Glutamatergic neuron (in vitro differentiated cells): Measurements from ENCODE around the gene PPME1. TPM values are rescaled to one million over a fixed set of nuclear protein-coding genes. Genes with fewer than 3 reads are reported as not detected.

Experiments
- DNase-seq: peaks from one replicate; pipeline ENCODE4 v3.0.0; 2022
- H3K27ac Mint-ChIP-seq: one replicate; pipeline ENCODE4 v1.8.0; 2020; ENCODE audit warnings: mild to moderate bottlenecking, mixed read lengths, inconsistent platforms; ENCODE audit not compliant: unreplicated experiment
- H3K27me3 Mint-ChIP-seq: one replicate; pipeline ENCODE4 v1.8.0; 2020; ENCODE audit warnings: mild to moderate bottlenecking, moderate library complexity, mixed read lengths, inconsistent platforms; ENCODE audit not compliant: unreplicated experiment
- H3K36me3 Mint-ChIP-seq: one replicate; pipeline ENCODE4 v1.8.0; 2020; ENCODE audit warnings: mild to moderate bottlenecking, mixed read lengths, inconsistent platforms; ENCODE audit not compliant: unreplicated experiment
- H3K4me1 Mint-ChIP-seq: one replicate; pipeline ENCODE4 v1.8.0; 2020; ENCODE audit warnings: mild to moderate bottlenecking, low read depth, mixed read lengths, inconsistent platforms; ENCODE audit not compliant: unreplicated experiment
- H3K4me3 Mint-ChIP-seq: one replicate; pipeline ENCODE4 v1.8.0; 2020; ENCODE audit warnings: mild to moderate bottlenecking, mixed read lengths, inconsistent platforms; ENCODE audit not compliant: unreplicated experiment
- H3K9me3 Mint-ChIP-seq: one replicate; pipeline ENCODE4 v1.8.0; 2020; ENCODE audit warnings: mild to moderate bottlenecking, moderate library complexity, mixed read lengths, inconsistent platforms; ENCODE audit not compliant: unreplicated experiment
- total RNA-seq: library from RNA; stranded (reverse); fragmentation: NEBNext Ultra II Directional; extraction: Animal tissue kit (Norgen Biotek cat#: 25700); gene quantifications from one replicate; pipeline ENCODE4 v1.2.1, GENCODE V29; 2021; ENCODE audit not compliant: unreplicated experiment
- TF ChIP-seq, protein P1 (sequence below): fragments of 200-600 bp; sonication (generic); IDR thresholded peaks from one replicate; pipeline ENCODE4 v1.5.0; 2021; ENCODE audit not compliant: partially characterized antibody, unreplicated experiment

Gene PPME1
- total RNA-seq, 1 donor from 2014 or later: 65.1 TPM

GRCh38 chr11:74171997-74172396, 908 bp downstream of the PPME1 start:
- Mint-ChIP-seq H3K4me1 (no peaks in the 10 kb centered on the region), H3K4me3 (no peak overlapping the region), H3K27me3 (no peaks in the 10 kb centered on the region), H3K27ac (no peak overlapping the region), H3K36me3 (no peaks in the 10 kb centered on the region), H3K9me3 (no peaks in the 10 kb centered on the region)
- TF ChIP-seq, protein P1, sequence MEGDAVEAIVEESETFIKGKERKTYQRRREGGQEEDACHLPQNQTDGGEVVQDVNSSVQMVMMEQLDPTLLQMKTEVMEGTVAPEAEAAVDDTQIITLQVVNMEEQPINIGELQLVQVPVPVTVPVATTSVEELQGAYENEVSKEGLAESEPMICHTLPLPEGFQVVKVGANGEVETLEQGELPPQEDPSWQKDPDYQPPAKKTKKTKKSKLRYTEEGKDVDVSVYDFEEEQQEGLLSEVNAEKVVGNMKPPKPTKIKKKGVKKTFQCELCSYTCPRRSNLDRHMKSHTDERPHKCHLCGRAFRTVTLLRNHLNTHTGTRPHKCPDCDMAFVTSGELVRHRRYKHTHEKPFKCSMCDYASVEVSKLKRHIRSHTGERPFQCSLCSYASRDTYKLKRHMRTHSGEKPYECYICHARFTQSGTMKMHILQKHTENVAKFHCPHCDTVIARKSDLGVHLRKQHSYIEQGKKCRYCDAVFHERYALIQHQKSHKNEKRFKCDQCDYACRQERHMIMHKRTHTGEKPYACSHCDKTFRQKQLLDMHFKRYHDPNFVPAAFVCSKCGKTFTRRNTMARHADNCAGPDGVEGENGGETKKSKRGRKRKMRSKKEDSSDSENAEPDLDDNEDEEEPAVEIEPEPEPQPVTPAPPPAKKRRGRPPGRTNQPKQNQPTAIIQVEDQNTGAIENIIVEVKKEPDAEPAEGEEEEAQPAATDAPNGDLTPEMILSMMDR: no peak
- DNase-seq: no peak

GRCh38 chr11:74175920-74176319, 4.8 kb downstream of the PPME1 start:
- no peak for DNase-seq
- H3K27me3 Mint-ChIP-seq: no peaks in the 10 kb centered on the region
- H3K4me1 Mint-ChIP-seq: no peaks in the 10 kb centered on the region
- TF ChIP-seq, protein P1: no peak
- H3K36me3 Mint-ChIP-seq: no peaks in the 10 kb centered on the region
- no peak overlapping the region for H3K27ac Mint-ChIP-seq
- H3K9me3 Mint-ChIP-seq: no peaks in the 10 kb centered on the region
- H3K4me3 Mint-ChIP-seq: no peak overlapping the region

GRCh38 chr11:74179234-74180052, 8.4 kb downstream of the PPME1 start:
- Mint-ChIP-seq H3K36me3 (no peaks in the 10 kb centered on the region), H3K4me3 (no peak overlapping the region), H3K27ac (no peak overlapping the region)

DNA sequence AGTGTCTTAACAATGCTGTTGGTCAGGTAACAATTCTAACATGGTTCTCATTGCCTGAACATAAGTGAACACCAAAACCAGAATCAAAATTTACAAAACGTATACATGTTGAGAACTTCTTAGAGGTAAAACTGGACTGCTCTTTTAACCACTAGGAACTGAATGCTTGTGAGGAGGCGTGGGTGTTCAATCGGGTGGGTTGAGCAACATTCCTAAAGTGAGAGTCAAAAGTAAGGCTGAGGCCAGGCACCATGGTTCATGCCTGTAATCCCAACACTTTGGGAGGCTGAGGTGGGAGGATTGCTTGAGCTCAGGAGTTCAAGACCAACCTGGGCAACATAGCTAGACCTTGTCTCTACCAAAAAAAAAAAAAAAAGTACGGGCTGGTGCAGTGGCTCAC, 11.5 kb downstream of the PPME1 start:
- Mint-ChIP-seq H3K27ac (no peak overlapping the region), H3K9me3 (no peaks in the 10 kb centered on the region), H3K36me3 (no peaks in the 10 kb centered on the region), H3K4me1 (no peaks in the 10 kb centered on the region), H3K27me3 (no peaks in the 10 kb centered on the region), H3K4me3 (no peak overlapping the region)
- no peak for DNase-seq
- TF ChIP-seq, protein P1: no peak

More at GRCh38 chr11:74179234-74180052, 8.4 kb downstream of the PPME1 start:
- TF ChIP-seq, protein P1: no peak
- DNase-seq: no peak
- H3K9me3 Mint-ChIP-seq: no peaks in the 10 kb centered on the region
- no peaks in the 10 kb centered on the region for H3K4me1 Mint-ChIP-seq
- H3K27me3 Mint-ChIP-seq: no peaks in the 10 kb centered on the region

DNA sequence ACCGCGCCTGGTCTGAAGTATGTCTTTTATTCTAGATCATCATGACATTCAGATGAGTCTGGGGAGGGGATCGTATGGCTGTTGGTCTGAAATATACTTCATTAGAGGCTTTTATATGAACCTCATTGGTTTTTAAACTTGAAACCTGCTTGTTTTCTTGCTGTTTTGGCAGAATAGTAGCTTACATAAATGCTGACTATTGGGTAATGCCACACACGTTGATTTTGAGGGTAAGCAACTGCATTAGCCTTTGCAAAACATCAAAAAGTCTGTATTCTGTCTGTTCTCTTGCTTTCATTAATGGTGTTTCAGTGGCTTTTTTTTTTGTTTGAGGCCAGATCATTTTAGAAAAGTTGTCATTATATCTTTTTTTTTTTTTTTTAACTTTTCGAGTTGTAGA, 14.2 kb downstream of the PPME1 start:
- Mint-ChIP-seq H3K9me3 (no peaks in the 10 kb centered on the region), H3K4me3 (no peak overlapping the region), H3K4me1 (no peaks in the 10 kb centered on the region), H3K36me3 (peaks cover under 1% of the 10 kb centered on the region), H3K27ac (no peak overlapping the region), H3K27me3 (no peaks in the 10 kb centered on the region)
- no peak for DNase-seq
- TF ChIP-seq, protein P1: no peak
